A549 (cell line): ENCODE results near the gene ZNF467. TPM values are rescaled to one million over a fixed set of nuclear protein-coding genes. Genes with fewer than 3 reads are reported as not detected.

Source experiments
- ATAC-seq, 2 experiments: fragments of 200-7000 bp in 1 of 2; fragments of >200 bp in 1 of 2; cut with Nextera tagmentation in 1 of 2; cut with Tn5 transposase in 1 of 2; 3 replicates each; pipeline versions ENCODE4 v1.8.0 to v1.9.1; 2018 to 2020; ENCODE audit warnings: mild to moderate bottlenecking in 1 of 2, moderate library complexity in 1 of 2
- CTCF ChIA-PET: fragments of 300-600 bp; sonication (Branson Sonifier 250); formaldehyde crosslinking; extraction: SDS; loops from one replicate; lab custom pipeline; 2021; ENCODE audit warnings: antibody characterized with exemption, inconsistent platforms; lab: Yijun Ruan, JAX
- POLR2A ChIA-PET: fragments of 350-600 bp; formaldehyde crosslinking; extraction: SDS; loops from one replicate; lab custom pipeline; 2021; ENCODE audit warnings: antibody characterized with exemption, inconsistent platforms; lab: Yijun Ruan, JAX
- DNase-seq, 2 experiments: peaks; one replicate each; pipeline versions ENCODE4 v3.0.0 to v3.0.0-alpha.2; 2011 to 2016; ENCODE audit warnings: low read depth in 1 of 2, low spot score in 1 of 2
- FAIRE-seq: peaks from 2 replicates; lab custom pipeline; 2011; peaks lifted over from hg19 to GRCh38; lab: Jason Lieb, UNC
- H3K27ac ChIP-seq, 2 experiments: fragments of >200 bp; sonication (Bioruptor Twin); formaldehyde crosslinking; 3 replicates each; pipeline ENCODE4 v1.5.1; 2016 to 2017
- H3K4me1 ChIP-seq: fragments of >200 bp; sonication (Bioruptor Twin); formaldehyde crosslinking; 3 replicates; pipeline ENCODE4 v1.6.1; 2016
- H3K4me2 ChIP-seq: fragments of >200 bp; sonication (Bioruptor Twin); formaldehyde crosslinking; 3 replicates; pipeline ENCODE4 v1.6.1; 2016
- H3K4me3 ChIP-seq: fragments of >200 bp; sonication (Bioruptor Twin); formaldehyde crosslinking; 3 replicates; pipeline ENCODE4 v1.5.1; 2016
- H3K9me3 ChIP-seq: fragments of >200 bp; sonication (Bioruptor Twin); formaldehyde crosslinking; 3 replicates; pipeline ENCODE4 v1.6.1; 2016
- ATOH8 ChIP-seq: fragments of 250-450 bp; sonication (Bioruptor Pico); IDR thresholded peaks from 2 replicates; pipeline ENCODE4 v1.5.0; 2020; ENCODE audit warnings: low read depth, mild to moderate bottlenecking, moderate library complexity
- CTCF ChIP-seq: fragments of >200 bp; sonication (Bioruptor Twin); formaldehyde crosslinking; IDR thresholded peaks from 3 replicates; pipeline ENCODE4 v1.5.1; 2016
- EHF ChIP-seq: fragments of 250-450 bp; sonication (Bioruptor Pico); IDR thresholded peaks from 2 replicates; pipeline ENCODE4 v1.5.0; 2020; ENCODE audit warnings: mild to moderate bottlenecking
- ESRRA ChIP-seq: fragments of 150-350 bp; IDR thresholded peaks from 2 replicates; pipeline ENCODE4 v1.6.1; 2014; ENCODE audit warnings: mild to moderate bottlenecking, low read length, borderline replicate concordance
- FOSL2 ChIP-seq, 2 experiments: fragments of 450-650 bp in 1 of 2; fragments of >200 bp in 1 of 2; sonication (Bioruptor Twin) in 1 of 2; formaldehyde crosslinking; IDR thresholded peaks; 2 replicates each; pipeline versions ENCODE4 v1.5.0 to v1.6.1; 2016 to 2020; ENCODE audit warnings: mild to moderate bottlenecking in 1 of 2, moderate library complexity in 1 of 2
- FOXS1 ChIP-seq: fragments of 250-450 bp; sonication (Bioruptor Pico); IDR thresholded peaks from 2 replicates; pipeline ENCODE4 v1.5.0; 2020; ENCODE audit warnings: mild to moderate bottlenecking, moderate library complexity
- HMGXB4 ChIP-seq: fragments of 250-450 bp; sonication (Bioruptor Pico); IDR thresholded peaks from 2 replicates; pipeline ENCODE4 v1.5.0; 2021; ENCODE audit warnings: mild to moderate bottlenecking, moderate library complexity, borderline replicate concordance
- MAFK ChIP-seq: fragments of 450-650 bp; IDR thresholded peaks from 2 replicates; pipeline ENCODE4 v1.6.1; 2014; ENCODE audit not compliant: partially characterized antibody
- NFE2L2 ChIP-seq: fragments of 150-350 bp; conservative IDR thresholded peaks from 2 replicates; pipeline ENCODE4 v1.6.1; 2014; ENCODE audit warnings: low read length
- POLR2A ChIP-seq: IDR thresholded peaks from 2 replicates; pipeline ENCODE4 v1.6.1; 2012; ENCODE audit warnings: mild to moderate bottlenecking, low read length
- RAD21 ChIP-seq, 2 experiments: fragments of >200 bp in 1 of 2; sonication (Bioruptor Twin) in 1 of 2; formaldehyde crosslinking in 1 of 2; IDR thresholded peaks in 1 of 2; conservative IDR thresholded peaks in 1 of 2; 2 replicates in 1 of 2; 3 replicates in 1 of 2; pipeline ENCODE4 v1.6.1; 2012 to 2018; ENCODE audit warnings: inconsistent platforms in 1 of 2
- USF2 ChIP-seq: fragments of 450-650 bp; IDR thresholded peaks from 2 replicates; pipeline ENCODE4 v1.6.1; 2014; ENCODE audit warnings: antibody characterized with exemption
- WGBS: methylation state at CpG from one replicate; pipeline ENCODE4 v1.1.6; 2017; ENCODE audit errors: missing lambda C conversion rate; 5-methylcytosine and 5-hydroxymethylcytosine counted together
- polyA plus RNA-seq, 4 experiments: library from polyadenylated mRNA; depleted of rRNA in 3 of 4; stranded (reverse); fragments of >200 nt; fragmentation: RNase III in 1 of 4; extraction: RNeasy Plus Mini Kit Qiagen cat#74134 plus additional on column Dnase treatment in 1 of 4; gene quantifications; 2 replicates in 3 of 4; 3 replicates in 1 of 4; pipeline ENCODE4 v1.2.3, GENCODE V29; 2011 to 2017

The ZNF467 gene
- polyA plus RNA-seq, 2 of the 4 experiments (the other 2 are of a cell fraction): 3.1 to 3.3 TPM

- no peak for TF ChIP-seq EHF
- no peak for TF ChIP-seq POLR2A
- no peak for TF ChIP-seq MAFK
- no peak for TF ChIP-seq USF2
- TF ChIP-seq, all 56 proteins: peak for 0
Observed at GRCh38 chr7:149791411-149792219, 18.2 kb upstream of the ZNF467 start (continued).

- H3K27ac ChIP-seq: no peak overlapping the region
- no peak overlapping the region for H3K4me3 ChIP-seq
- CTCF ChIA-PET: interaction anchor here (0.7 to 2.7 kb wide), 6 partner anchors 9 to 21 kb away, joined by 3 to 12 read pairs (median 4); no protein-coding TSS in a partner anchor
- POLR2A ChIA-PET: no interaction called here
- TF ChIP-seq RAD21 (conservative IDR thresholded peaks at IDR 0.05 in 1 of 2, IDR thresholded peaks at IDR 0.05 in 1 of 2) (no peak), HMGXB4 (no peak), EHF (no peak), FOSL2 (IDR thresholded peaks at IDR 0.05) (no peak), FOSL2 (CRISPR knock-in tag; IDR thresholded peaks at IDR 0.05) (no peak), MAFK (no peak), ESRRA (no peak), FOXS1 (CRISPR knock-in tag) (no peak), ATOH8 (CRISPR knock-in tag) (no peak)
- no peaks in the 10 kb centered on the region for H3K9me3 ChIP-seq
- WGBS: 89% methylated on average over 11 of the region's 14 CpGs
- ATAC-seq: no peak
- H3K4me2 ChIP-seq: no peak overlapping the region
- DNase-seq: no peak
- no peak for FAIRE-seq
- peaks cover 8% of the 10 kb centered on the region; the same call in 1 of the 3 replicates for H3K4me1 ChIP-seq
Observed at GRCh38 chr7:149790754-149791360, 17.5 kb upstream of the ZNF467 start.

GRCh38 chr7:149790146-149790548 is 16.8 kb upstream of the ZNF467 start:
- 63% methylated on average over 49 of the region's 56 CpGs for WGBS
- FAIRE-seq: no peak
- no peak overlapping the region for H3K4me3 ChIP-seq
- ATAC-seq: peak in 1 of 2 experiments; percentile 57; a peak in 3 of 6 replicates
- TF ChIP-seq NFE2L2 (no peak), CTCF (peak; percentile 45; the same call in 2 of the 3 replicates)
- peak overlapping the region; percentile 40; the same call in 1 of the 3 replicates for H3K4me2 ChIP-seq
- ChIA-PET CTCF (interaction anchor here (0.8 to 1.8 kb wide), 5 partner anchors 9 to 21 kb away, joined by 3 to 9 read pairs (median 5); no protein-coding TSS in a partner anchor), POLR2A (no interaction called here)
- H3K27ac ChIP-seq: no peak overlapping the region
- H3K9me3 ChIP-seq: no peaks in the 10 kb centered on the region
- DNase-seq: peak in 1 of 2 experiments; percentile 23
- peaks cover 8% of the 10 kb centered on the region; the same call in 1 of the 3 replicates for H3K4me1 ChIP-seq
